Skeletal muscle tissue (tissue), 4 donors: ENCODE results near the gene CDK5RAP2. TPM values are rescaled to one million over a fixed set of nuclear protein-coding genes. Genes with fewer than 3 reads are reported as not detected.

Source experiments
- H3K27ac ChIP-seq: one replicate; pipeline ENCODE4 v1.7.0; 2013; ENCODE audit warnings: mild to moderate bottlenecking, low read depth, low read length, inconsistent platforms
- H3K27me3 ChIP-seq, 3 donors: one replicate each; pipeline ENCODE4 v1.7.0; 2013; ENCODE audit warnings: low read length in 3 of 3; ENCODE audit not compliant: control insufficient read depth in 3 of 3, insufficient read depth in 3 of 3
- H3K36me3 ChIP-seq, 3 donors: one replicate each; pipeline ENCODE4 v1.7.0; 2013; ENCODE audit warnings: low read length in 3 of 3; ENCODE audit not compliant: control insufficient read depth in 3 of 3, insufficient read depth in 3 of 3
- H3K4me1 ChIP-seq, 3 donors: one replicate each; pipeline ENCODE4 v1.7.0; 2013; ENCODE audit warnings: low read length in 3 of 3, mild to moderate bottlenecking in 3 of 3; ENCODE audit not compliant: control insufficient read depth in 3 of 3, insufficient read depth in 3 of 3
- H3K4me3 ChIP-seq, 3 donors: one replicate each; pipeline ENCODE4 v1.7.0; 2013; ENCODE audit warnings: low read length in 3 of 3
- H3K9ac ChIP-seq, 3 donors: one replicate each; pipeline ENCODE4 v1.7.0; 2013; ENCODE audit warnings: low read length in 3 of 3, mild to moderate bottlenecking in 3 of 3, moderate library complexity in 2 of 3, low read depth in 1 of 3
- H3K9me3 ChIP-seq, 3 donors: one replicate each; pipeline ENCODE4 v1.7.0; 2013; ENCODE audit warnings: low read length in 3 of 3; ENCODE audit not compliant: control insufficient read depth in 3 of 3
- total RNA-seq: library from RNA; depleted of rRNA; stranded (reverse); fragments of >200 nt; gene quantifications from one replicate; pipeline ENCODE4 v1.2.3, GENCODE V29; 2014
- donor health status: Osteomylitis.

Gene CDK5RAP2
- total RNA-seq, 1 donor from 2014 or later = 38.1 TPM

DNA sequence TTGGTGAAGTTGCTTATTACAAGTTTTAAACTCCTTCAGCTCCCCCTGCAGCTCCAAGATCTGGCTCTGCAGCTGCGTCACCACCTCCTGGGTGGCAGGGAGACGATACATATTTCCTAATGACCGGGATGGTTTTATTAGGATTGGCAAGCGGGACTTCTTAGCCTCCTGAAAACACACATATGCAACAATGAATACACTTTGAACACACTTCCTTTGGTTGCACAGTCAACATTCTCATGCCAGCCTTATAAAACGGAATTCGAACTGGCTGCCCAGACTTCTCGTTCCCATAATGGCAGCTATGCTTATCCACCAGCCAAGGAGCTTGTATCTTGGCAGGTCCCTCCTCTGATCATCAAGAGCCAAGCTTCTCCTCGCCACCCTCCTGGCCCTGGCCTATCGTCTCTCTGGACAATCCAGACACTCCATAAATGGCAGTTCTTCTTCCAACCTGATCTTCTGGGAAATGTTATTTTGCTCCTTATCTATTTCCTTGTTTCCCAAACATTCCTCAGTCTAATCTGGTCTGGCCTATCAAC lies 131.9 kb downstream of the CDK5RAP2 start:
- no peak overlapping the region for H3K27ac ChIP-seq
- no peak overlapping the region for H3K9ac ChIP-seq
- H3K4me1 ChIP-seq = peaks cover 0 to 19% (median 0%) of the 10 kb centered on the region in 3 donors
- H3K9me3 ChIP-seq = no peaks in the 10 kb centered on the region
- H3K36me3 ChIP-seq = peaks cover 8 to 30% (median 14%) of the 10 kb centered on the region in 3 donors
- H3K4me3 ChIP-seq = no peak overlapping the region
- H3K27me3 ChIP-seq = no peaks in the 10 kb centered on the region

- Histone ChIP-seq H3K36me3 (peaks cover 15 to 34% (median 17%) of the 10 kb centered on the region in 3 donors), H3K9ac (no peak overlapping the region), H3K4me1 (peaks cover 0 to 19% (median 0%) of the 10 kb centered on the region in 3 donors), H3K27me3 (no peaks in the 10 kb centered on the region), H3K4me3 (no peak overlapping the region), H3K27ac (no peak overlapping the region), H3K9me3 (no peaks in the 10 kb centered on the region)
Observed at GRCh38 chr9:120446671-120447070, 133.3 kb downstream of the CDK5RAP2 start.

- H3K36me3 ChIP-seq = peaks cover 29 to 48% (median 36%) of the 10 kb centered on the region in 3 donors
Observed at GRCh38 chr9:120443976-120444375, 136.0 kb downstream of the CDK5RAP2 start.

GRCh38 chr9:120443489-120443888 lies 136.5 kb downstream of the CDK5RAP2 start:
- Histone ChIP-seq H3K36me3 (peaks cover 31 to 50% (median 37%) of the 10 kb centered on the region in 3 donors), H3K4me3 (no peak overlapping the region), H3K9me3 (no peaks in the 10 kb centered on the region), H3K27ac (no peak overlapping the region), H3K27me3 (no peaks in the 10 kb centered on the region), H3K4me1 (peaks cover 0 to 10% (median 0%) of the 10 kb centered on the region in 3 donors), H3K9ac (no peak overlapping the region)

More at GRCh38 chr9:120443976-120444375, 136.0 kb downstream of the CDK5RAP2 start:
- Histone ChIP-seq H3K4me3 (no peak overlapping the region), H3K27ac (no peak overlapping the region), H3K9me3 (no peaks in the 10 kb centered on the region), H3K27me3 (no peaks in the 10 kb centered on the region), H3K4me1 (peaks cover 0 to 10% (median 0%) of the 10 kb centered on the region in 3 donors), H3K9ac (no peak overlapping the region)

DNA sequence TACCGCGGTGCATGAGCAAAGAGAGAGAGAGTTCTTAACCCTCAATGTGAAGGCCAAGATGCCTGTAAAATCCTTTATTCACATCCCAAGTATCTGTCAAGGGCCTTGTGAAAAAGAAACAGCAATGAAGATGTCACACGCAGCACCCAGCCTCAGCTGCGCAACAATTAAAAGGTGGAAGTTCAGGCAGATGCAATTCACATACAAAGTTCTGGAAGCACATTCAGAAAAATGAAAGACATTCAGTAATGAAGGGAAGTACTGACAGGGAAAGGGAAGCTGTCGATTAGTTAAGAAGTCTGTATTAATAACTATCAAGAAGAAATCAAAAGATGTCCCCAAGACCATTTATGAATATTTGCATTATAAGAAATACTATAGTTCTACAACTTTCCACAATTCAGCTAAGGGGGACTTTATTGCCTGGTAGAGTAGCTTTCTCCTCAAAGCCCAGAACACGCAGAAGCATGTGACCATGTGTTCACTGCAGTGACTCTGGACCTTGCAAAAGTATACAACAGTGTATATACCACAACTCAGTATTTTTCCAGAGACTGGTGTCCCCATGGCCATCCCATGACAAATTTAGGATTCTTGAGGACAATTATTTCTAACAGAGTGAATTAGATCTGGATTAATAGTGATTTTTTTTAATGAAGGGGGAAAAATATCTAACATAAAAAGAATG lies 137.5 kb downstream of the CDK5RAP2 start:
- Histone ChIP-seq H3K9me3 (no peaks in the 10 kb centered on the region), H3K27ac (no peak overlapping the region), H3K9ac (no peak overlapping the region), H3K27me3 (no peaks in the 10 kb centered on the region), H3K4me1 (peaks cover 0 to 9% (median 0%) of the 10 kb centered on the region in 3 donors), H3K4me3 (no peak overlapping the region), H3K36me3 (peaks cover 32 to 52% (median 35%) of the 10 kb centered on the region in 3 donors)

DNA sequence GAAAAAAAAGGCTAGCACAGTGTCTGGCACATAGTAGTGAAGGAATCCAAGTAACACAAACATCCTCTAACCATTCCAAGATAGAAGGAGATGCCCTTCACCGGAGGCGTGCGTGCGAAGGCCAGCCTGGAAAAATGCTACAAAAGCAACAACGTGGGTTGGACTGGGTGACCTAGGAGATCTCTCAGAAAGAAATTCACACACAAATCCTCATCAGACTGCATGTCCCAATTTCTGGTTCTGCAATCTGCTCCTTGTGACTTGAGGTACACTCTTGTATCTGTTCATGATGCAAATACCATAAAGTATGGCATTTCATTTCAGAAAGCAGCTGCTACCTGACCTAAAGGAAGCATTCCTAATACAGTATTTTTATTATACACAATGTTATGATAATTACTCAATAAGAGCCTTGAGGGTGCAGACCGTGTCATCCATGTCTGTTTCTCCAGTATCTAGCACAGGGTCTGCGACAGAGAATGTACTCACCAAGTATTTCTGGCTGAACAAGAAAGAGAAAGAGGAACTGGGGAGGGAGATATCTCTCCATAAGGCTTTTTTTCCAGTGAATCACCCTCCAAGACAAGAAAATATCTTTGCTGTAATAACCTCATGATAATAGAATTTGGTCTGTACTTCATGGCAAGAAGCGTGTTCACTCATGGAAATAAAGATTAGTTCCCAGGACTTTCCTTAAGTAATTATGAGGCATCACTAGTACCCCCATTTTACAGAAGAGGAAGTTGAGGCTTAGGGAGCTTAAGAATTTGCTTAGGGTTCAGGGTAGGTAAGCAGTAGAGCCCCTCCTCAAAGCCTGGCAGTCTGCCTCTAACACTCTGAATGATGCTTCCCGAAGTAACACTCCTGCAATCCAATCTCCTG lies 138.3 kb downstream of the CDK5RAP2 start:
- Histone ChIP-seq H3K27me3 (no peaks in the 10 kb centered on the region), H3K9ac (no peak overlapping the region), H3K4me3 (no peak overlapping the region), H3K36me3 (peaks cover 33 to 51% (median 37%) of the 10 kb centered on the region in 3 donors), H3K27ac (no peak overlapping the region), H3K4me1 (peaks cover 0 to 9% (median 0%) of the 10 kb centered on the region in 3 donors), H3K9me3 (no peaks in the 10 kb centered on the region)

- no peak overlapping the region for H3K4me3 ChIP-seq
- H3K27me3 ChIP-seq = no peaks in the 10 kb centered on the region
- H3K9me3 ChIP-seq = no peaks in the 10 kb centered on the region
- H3K9ac ChIP-seq = no peak overlapping the region
- peaks cover 33 to 51% (median 37%) of the 10 kb centered on the region in 3 donors for H3K36me3 ChIP-seq
- H3K27ac ChIP-seq = no peak overlapping the region
- peaks cover 0 to 6% (median 0%) of the 10 kb centered on the region in 3 donors for H3K4me1 ChIP-seq
Observed at GRCh38 chr9:120440791-120441190, 139.2 kb downstream of the CDK5RAP2 start.

- no peaks in the 10 kb centered on the region for H3K9me3 ChIP-seq
- no peaks in the 10 kb centered on the region for H3K27me3 ChIP-seq
- H3K9ac ChIP-seq = no peak overlapping the region
- H3K4me1 ChIP-seq = peaks cover under 1 to 6% (median 2%) of the 10 kb centered on the region in 3 donors
- peaks cover 31 to 44% (median 35%) of the 10 kb centered on the region in 3 donors for H3K36me3 ChIP-seq
- no peak overlapping the region for H3K27ac ChIP-seq
- H3K4me3 ChIP-seq = no peak overlapping the region
Observed at GRCh38 chr9:120439926-120440325, 140.0 kb downstream of the CDK5RAP2 start.

DNA sequence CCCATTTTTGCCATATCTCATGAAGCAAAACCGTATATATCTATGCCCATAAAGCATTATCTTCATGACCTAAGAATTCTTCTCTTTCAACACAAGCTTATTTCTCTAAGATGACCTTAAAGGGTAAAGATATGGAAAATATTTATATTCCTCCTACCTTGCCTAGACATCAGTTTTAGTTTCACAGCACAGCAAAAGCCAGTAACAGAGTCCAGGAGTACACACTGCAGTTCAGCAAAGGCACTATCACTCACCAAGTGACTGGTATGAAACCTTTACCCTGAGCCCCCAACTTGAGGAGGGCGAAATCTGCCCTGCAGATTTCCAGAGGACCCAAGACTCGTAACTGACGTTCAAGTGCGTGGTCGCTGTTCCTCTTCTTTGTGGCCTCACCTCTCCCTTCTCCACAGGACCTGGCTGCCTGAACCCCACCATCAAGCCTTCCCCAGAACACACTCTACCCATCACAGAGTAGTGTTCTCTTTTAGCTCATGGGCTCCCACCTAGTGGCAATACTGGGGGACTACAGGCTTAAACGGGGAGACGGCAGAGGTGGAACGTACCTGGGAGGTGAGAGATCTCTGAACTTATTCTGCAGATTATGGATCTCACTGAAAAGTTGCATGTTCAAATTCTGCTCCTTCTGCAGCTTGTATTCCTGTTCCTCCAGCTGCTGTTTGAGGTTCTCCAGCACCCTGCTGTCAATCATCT lies 141.0 kb downstream of the CDK5RAP2 start:
- Histone ChIP-seq H3K9me3 (no peaks in the 10 kb centered on the region), H3K4me1 (peaks cover 3 to 14% (median 7%) of the 10 kb centered on the region in 3 donors), H3K27ac (no peak overlapping the region), H3K36me3 (peaks cover 31 to 40% (median 35%) of the 10 kb centered on the region in 3 donors), H3K27me3 (no peaks in the 10 kb centered on the region), H3K4me3 (no peak overlapping the region), H3K9ac (no peak overlapping the region)
